HG03378 (cell line): ENCODE measurements around the gene SNX14.

Source experiments
- ATAC-seq: cut with Tn5 transposase; IDR thresholded peaks from one replicate; pipeline ENCODE4 v1.9.1; 2021; ENCODE audit warnings: mild to moderate bottlenecking, moderate library complexity; ENCODE audit not compliant: unreplicated experiment

The SNX14 gene

DNA sequence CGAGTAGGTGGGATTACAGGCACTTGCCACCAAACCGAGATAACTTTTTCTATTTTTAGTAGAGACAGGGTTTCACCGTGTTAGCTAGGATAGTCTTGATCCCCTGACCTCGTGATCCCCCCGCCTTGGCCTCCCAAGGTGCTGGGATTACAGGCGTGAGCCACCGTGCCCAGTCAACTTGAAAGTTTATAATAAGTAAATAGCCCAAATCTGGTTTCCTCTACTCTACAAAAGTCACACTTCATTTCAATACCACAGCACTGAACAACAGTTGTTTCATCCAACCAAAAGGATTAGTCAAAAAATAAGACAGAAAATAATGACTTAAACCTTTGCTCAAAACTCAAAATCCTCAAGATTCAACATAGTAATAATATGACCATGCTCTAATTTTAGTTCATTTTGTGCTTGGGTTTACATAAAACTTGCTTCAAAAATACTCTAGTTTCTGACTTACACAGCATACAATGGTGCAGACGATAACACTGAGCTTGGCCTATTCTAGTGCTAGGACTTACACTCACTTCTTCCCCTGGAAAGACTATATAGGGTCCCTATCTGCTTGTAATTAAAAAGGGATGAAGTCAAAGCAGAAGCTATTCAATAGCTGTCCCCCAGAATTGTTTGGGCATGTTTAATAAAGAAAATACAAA lies 87.1 kb downstream of the SNX14 start:
- ATAC-seq, result no peak

DNA sequence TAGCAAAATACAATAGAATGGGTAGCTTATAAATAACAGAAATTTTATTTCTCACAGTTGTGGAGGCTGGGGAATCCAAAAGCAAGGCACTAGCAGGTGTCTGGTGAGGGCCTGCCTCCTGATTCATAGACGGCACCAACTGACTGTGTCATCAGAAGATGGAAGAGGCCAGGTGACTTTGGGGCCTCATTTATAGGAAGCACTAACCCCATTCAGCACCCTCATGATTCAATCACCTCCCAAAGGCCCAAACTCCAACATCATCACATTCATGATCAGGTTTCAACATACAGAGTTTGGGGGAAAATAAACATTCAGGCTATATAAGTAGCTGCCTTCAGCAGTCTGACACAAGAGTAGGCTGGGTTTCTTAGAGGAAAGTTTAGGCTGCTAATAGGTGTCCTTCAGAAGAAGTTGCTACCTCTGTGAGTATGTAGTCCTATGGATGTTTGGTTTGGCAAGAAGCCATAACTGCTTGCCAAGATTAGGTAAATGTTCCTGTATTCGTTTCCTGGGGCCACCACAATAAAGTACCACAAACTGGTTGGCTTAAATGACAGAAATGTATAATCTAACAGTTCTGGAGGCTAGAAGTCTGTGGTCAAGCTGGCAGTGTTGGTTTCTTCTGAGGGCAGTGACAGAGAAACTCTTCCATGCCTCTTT lies 94.9 kb downstream of the SNX14 start:
- ATAC-seq, result no peak

DNA sequence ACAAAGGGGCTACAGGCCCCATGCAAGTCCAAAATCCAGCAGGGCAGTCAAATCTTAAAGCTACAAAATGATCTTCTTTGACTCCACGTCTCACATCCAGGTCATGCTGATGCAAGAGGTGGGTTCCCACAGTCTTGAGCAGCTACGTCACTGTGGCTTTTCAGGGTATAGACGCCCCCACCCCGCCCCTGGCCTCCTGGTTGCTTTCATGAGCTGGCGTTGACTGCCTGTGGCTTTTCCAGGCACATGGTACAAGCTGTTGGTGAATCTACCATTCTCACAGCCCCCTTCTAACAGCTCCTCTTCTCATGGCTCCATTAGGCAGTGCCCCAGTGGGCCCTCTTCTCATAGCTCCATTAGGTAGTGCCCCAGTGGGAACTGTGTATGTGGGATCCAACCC lies 96.8 kb downstream of the SNX14 start:
- no peak for ATAC-seq

DNA sequence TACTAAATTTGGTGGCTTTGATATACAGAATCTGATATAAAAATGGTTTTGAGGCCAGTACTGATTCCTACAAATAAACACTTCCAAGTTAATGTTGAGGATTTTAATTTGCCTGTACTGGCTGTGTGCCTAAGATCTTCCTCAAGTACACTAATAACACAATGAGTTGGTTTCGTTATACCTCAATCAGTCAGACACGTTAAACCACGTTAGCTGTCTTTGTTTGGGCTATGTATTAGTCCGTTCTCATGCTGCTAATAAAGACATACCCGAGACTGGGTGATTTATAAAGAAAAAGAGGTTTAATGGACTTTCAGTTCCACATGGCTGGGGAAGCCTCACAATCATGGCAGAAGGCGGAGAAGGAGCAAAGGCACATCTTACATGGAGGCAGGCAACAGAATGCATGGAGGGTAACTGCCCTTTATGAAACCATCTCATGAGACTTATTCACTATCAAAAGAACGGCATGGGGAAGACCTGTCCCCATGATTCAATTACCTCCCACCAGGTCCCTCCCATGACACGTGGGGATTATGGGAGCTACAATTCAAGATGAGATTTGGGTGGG lies 97.6 kb downstream of the SNX14 start:
- ATAC-seq, result no peak

DNA sequence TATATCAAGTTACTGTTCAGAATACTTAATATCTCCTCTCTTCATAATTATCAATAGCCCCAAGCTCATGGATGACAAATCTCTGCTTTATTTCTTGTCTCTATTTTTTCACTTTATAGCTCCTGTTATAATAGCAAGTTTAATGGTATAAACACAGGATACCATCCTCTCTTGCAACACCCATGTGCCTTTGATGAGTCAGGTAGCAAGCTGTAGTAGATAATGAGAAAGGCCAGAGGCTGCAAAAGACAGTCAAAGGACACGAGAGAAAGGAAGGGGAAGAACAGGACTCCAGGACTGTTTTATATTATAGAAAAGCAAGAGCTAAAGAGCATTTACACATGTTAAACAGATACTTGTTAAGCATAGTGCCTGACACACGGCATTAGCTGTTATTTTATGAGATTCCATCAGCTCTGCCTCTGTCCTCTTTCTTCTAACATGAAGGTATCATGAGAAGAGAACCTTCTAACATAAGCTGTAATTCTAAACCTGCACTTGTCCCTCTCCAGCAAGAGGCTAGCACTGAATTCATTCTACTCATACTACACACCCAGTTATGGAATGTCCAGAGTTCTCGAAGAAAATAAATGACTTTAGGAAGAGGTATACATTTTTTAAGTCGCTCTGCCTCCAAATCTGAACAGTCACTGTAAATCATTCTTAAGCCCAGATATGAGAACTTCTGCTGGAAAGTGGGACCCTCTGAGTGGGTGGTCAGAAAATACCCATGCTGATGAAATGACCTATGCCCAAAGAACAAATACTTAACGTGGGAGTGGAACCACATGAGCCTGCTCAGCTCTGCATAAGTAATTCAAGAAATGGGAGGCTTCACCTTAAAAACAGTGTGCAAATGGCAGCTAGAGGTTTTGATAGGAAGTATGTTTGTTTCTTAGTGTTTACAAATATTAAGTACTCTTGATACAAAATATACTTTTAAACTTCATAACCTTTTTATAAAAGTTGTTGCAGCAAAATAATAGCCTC lies 98.8 kb downstream of the SNX14 start:
- ATAC-seq, result no peak

DNA sequence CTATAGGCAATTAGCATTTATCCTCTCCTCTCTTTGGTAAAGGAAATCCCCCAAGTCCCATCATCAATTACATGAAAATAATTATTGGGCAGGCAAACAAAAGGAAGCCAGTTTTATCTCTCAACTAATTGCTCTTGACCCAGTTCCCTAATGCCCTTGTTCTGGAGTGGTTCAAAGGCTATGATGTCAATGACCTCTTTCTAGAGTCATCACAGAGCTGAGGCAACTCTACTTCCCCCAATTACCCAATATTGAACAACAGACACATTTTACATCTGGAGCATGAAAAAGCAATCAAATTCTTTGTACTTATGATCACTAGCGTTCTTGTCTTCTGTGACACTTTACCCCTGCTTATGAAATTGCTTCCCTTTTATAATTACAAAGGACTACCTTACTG lies 100.3 kb downstream of the SNX14 start:
- ATAC-seq, result no peak

DNA sequence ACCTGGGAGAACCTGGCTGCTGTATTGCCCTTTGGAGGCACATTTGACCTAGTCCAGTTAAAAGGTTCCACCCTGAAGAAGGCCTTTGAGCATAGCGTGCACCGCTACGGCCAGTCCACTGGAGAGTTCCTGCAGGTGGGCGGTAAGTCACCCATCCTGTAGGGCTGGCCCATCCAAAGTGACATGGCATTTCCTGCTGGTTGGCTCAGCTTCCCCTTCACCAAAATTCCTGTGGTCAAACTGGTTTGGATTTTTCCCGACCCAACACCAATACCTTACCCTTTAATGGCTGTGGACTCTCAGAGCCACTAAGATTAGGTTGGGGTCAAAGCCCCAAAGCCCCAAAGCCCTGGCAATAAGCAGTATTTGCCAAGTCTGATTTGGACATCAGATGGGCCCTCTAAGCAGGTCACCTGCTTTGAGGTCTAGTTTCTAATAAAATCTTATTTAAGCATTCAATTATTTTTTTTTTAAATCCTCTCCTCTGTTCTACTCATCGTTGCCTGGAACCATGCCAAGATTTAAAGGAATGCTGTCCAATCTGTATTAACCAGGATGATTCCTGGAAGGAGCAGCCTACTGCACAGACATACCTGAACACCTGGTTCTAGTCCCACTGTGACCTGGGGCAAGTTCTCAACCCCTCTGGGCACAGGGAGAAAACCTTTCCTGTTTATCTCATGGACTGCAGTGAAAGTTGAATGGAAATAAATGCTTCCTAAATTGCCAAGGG lies 103.0 kb downstream of the SNX14 start:
- no peak for ATAC-seq

DNA sequence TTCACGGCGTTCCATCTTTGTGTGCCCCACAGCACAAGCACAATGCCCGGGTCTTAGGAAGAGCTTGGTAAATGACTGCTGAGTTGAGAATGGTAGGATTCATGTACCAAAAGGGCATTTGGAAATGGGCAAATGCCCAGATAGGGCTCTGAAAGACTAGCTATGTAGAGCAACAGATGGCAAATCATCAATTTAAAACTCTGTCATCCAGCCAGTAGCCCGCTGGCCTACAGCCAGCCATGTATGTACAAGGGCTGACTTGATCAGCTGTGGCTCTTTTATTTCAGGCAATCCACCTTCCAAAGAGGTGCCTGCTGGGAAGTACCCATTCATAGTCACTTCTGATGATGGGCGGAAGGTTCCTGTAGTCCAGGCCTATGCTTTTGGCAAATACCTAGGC lies 108.7 kb downstream of the SNX14 start:
- no peak for ATAC-seq

DNA sequence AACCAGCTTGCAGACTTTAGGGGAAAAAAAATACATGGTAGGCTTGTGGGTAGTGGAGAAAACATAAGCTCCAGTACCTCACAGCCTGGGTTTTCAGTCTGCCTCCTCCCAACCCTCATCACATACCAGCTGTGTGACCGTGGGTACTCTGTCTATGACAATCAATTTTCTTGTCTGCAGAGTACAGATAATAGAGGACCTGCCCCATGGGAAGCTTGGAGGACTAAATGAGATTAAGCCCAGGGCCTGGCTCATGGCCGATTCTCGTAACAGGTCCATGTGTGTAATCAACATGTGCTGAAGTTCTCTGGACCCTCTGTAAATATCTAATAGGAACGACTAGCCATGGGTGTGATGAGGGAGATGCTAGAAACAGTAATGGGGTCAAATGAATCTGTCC lies 109.8 kb downstream of the SNX14 start:
- no peak for ATAC-seq

DNA sequence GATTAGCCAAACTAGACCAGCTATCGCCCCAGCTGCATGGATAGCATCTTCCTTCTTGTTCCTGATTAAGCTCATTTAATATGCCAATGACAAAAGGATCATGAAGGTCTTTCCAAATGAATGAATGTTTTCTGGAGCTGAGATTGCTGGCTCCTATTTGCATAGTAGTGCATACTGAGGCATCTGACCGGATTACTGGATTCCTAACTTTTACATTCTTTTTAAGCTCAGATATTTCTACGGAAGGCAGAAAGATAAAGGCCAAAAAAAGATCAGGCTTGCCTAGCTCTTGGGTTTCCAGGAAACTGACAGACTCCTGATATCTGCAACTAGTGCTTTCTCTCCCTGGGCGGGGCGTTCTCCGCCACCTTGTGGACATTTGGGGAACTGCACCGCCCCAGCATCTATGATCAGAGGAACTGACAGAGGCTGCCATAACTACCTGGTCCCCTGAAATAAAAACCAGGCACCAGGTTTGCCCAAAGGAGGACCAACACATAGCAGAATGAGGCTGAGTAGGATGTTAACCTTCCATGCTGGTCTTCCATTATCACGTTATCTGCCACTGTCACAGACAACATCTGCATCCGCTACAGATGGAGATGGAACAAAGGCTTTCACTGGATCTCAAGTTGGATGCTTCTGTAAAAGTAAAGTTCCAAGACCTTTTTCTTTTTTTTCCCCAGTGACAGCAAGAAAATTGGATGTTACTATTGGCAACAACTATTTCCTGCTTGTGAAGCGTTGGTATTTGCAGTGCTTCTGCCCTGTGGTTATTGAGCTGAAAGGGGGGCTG lies 110.6 kb downstream of the SNX14 start:
- peak; percentile 90 for ATAC-seq

DNA sequence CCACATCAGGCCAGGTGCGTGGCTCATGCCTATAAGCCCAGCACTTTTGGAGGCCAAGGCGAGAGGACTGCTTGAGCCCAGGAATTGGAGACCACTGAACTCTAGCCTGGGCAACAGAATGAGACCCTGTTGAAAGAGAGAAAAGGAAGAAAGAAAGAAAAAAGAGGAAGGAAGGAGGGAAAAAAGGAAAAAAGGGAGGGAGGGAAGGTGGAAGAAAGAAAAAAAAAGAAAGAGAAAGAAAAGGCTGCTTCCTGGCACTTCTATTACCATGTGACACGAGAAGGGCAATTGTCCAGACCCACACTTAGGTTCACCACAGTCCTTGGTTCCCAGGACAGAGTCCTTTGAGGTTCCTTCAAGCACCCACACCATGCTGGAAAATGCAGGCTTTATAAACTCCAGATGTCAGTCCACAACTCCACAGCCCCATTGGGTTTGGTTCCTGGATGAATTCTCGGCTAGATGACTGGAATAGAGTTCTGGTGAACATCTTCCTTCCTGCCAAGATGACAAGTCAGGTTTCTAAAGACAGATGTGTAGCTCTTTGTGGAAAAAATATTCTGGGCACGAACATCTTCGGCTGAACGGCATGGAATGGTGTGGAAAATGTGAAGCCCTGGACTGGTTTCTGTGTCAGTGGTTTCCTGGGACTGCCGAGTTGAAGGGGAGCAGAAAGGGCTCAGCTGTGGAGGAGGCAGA lies 111.3 kb downstream of the SNX14 start:
- no peak for ATAC-seq

DNA sequence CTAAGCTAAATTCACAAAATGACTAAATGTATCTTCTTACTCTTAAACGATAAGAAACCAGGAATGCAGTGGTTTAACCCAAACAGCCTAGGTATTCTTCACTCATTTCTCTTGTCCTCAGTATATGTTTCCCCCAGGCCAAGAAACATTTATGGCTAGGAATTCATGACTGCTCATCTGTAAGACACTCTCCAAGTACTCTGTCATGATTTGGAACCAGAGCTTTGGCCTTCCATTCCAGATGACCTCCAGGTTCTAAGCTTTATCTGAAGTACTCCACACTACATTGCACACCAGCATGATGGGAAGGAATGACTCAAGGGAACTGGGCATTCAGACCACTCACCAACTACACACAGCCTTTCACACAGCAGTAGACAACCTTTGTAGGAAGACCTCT lies 114.5 kb downstream of the SNX14 start:
- ATAC-seq, result no peak

DNA sequence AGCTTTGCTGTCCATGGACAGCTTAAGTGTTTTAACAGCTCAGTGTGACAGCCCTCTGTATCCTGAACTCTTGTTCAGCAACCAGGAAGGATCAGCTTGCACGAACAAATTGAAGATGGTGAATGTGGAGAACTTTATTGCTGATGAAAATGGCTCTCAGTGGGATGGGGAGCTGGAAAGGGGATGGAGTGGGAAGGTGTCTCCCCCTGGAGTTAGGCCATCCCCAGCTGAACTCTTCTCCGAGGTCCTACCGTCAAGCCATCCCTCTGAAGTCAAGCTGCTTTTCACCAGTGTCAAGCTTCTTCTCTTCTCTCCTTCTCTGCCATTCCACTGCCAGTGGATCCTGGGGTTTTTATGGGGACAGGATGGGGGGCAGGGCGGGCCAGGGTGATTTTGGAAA lies 117.1 kb downstream of the SNX14 start:
- ATAC-seq, result no peak

DNA sequence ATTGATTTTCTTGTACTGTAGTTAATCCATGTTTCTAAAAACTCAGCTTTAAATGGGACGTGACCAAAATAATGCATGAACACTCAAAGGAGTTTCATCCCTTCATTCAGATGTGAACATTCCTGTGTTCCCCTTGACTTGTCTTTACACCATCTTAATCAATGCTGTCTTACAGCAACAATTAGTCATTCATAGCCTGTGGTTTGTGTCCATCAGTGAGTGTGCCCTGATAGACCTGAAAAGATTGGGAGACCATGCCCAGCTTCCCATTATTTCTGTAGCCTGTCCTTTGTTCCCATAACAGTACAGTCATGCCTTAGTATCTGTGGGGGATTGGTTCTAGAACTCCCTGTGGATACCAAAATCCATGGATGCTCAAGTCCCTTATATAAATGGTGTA lies 119.9 kb downstream of the SNX14 start:
- ATAC-seq, result no peak

DNA sequence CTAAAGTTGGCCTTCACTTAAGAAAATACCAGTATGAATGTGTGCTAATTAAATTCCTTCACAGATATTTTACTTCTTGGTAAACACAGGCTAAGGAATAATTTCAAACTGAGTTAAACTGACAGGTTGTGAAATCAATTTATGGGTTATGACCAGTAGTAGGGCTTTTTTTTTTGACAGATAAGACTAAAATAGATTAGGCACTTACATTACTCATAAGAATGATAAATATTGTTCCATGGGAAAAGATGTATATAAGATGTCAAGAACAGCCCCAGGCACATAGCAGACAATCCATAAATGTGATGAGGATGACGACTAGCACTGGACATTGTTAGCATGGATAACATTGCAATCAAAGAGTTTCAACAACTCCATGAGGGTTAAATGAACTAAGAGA lies 120.9 kb downstream of the SNX14 start:
- no peak for ATAC-seq

DNA sequence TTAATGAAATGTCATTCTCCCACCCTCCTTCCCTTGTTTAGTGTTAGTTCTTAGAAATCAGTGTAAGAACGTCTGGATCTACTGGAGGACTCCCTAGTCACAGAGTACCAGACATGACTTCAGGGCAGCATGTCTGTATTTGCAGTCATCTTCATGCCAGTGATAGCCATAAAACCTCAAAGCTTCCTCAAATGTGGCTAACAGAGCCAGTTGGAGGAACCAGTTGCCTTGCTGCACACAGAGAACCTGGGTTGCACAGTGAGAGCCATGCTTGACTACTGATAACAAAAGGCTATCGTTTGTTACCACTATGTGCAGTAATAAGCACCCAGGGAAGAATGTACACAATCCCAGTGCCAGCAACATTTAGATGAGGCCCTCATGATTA lies 123.6 kb downstream of the SNX14 start:
- no peak for ATAC-seq

DNA sequence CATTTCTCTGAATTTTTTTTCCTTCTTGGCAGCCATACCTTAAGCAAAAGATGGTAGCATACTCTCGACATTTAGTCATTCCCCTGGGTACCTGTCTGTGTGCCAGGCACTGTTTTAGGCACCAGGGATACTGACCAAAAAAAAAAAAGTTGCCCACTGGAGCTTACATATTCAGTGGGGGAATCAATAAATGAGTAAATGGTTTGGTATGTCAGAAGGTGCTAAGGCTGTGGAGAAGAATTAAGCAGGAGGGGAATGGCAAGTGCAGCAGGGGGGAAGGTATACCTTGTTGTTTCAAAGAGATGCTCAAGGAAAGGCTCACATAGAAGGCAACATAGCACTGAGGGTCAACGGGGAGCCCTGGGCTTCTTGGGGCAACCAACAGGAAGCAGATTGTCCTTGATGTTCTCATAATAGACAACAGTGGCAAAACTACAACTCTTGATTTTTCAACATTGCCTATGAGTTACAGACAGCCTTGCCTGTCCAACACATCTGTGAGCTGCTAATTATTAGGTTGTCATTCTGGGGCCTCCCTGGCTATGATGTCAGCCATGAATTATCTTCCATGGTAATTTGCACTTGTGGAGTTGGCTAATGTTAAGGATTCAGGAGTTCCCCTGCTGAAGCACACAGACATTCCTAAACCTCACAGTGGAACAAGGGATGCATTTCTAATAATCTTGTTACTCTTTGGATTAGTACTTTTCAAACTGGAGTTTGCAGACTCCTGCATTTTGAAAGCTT lies 124.2 kb downstream of the SNX14 start:
- ATAC-seq, result no peak

DNA sequence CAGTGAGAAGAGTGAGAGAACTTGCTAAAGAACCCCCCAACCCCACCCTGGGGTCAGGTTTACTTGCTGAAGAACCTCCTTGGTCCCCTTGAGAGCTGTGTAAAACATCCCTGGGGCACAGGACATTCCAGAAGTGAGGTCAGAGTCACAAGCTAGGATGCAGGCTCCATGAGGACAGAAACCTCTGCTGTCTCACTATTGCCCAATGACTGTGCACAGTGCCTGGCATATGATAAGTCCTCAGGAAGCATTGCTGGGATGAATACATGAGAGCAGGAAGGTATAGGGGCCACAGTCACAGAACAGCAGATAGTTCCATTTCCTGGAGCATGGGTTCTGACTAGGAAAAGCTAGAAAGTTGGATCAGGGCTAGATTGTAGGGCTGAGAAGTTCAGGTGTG lies 125.3 kb downstream of the SNX14 start:
- no peak for ATAC-seq

DNA sequence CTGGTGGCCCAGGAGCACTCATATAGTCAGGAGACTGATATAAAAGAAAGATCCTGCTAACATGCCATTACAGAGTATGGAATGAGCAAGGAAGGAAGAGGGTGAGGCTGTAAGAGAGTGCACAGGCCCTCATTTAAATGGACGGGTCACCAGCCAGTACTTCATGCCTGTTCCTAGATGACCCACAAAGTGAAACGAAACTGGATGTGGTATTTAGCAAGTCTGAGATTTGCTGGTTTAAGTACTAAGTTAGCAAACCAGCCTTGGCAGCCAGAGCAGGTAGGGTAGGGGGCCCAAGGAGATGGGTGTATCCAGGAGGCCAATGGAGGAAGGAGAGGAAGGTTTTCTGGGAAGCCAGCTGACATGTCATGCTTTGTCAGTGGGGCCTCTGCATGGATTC lies 127.9 kb downstream of the SNX14 start:
- peak; percentile 52 for ATAC-seq
